Measurements from ENCODE around the gene STK11. TPM values are rescaled to one million over a fixed set of nuclear protein-coding genes. Genes with fewer than 3 reads are reported as not detected.

Gene STK11
- polyA plus RNA-seq, 2 of the 4 experiments (the other 2 are of a cell fraction), result 16.2 to 33.6 TPM

DNA sequence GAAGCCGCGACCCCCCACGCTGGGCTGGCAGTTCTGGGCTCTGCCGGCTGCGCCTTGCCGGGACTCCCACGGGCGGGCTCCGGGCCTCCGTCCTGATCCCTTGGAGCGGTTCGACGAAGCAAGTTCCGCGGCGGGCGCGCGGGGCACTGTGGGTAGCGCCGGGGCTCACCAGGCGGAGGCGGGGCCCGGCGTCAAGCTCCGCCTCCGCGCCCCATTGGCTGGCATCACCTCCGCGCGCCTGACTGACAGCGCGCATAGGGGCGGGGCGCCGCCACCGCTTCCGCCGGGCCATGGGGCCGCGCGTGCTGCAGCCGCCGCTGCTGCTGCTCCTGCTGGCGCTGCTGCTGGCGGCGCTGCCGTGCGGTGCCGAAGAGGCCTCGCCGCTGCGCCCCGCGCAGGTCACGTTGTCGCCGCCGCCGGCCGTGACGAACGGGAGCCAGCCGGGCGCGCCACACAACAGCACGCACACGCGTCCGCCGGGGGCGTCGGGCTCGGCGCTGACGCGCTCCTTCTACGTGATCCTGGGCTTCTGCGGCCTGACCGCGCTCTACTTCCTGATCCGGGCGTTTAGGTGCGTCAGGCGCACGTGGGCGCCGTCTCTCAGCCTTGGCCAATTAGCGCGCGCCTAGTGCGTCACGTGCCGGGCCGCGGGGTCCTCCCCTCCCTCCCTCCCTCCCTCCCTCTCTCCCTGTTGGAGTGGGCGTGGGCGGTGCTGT is 69.8 kb downstream of the STK11 start, which contains the start of gene FAM174C:
TSS of gene FAM174C (plus strand) at position 271 of the 716 bp plus-strand sequence. CDS start at position 291, 20 bp downstream.
- Histone ChIP-seq H3K27ac (peak within 1 kb of the TSS; percentile 96 to 100), H3K4me3 (peak within 1 kb of the TSS; percentile 80), H3K4me2 (peak within 1 kb of the TSS; percentile 99), H3K4me1 (peaks cover 43% of the 10 kb centered on the region), H3K9me3 (no peaks in the 10 kb centered on the region)
- ATAC-seq (peak; percentile 78 to 79), DNase-seq (ENCODE audit: low read depth in 1 of 2, low spot score in 1 of 2) (peak; percentile 81 to 97), FAIRE-seq (no peak)
- TF ChIP-seq, protein P1, sequence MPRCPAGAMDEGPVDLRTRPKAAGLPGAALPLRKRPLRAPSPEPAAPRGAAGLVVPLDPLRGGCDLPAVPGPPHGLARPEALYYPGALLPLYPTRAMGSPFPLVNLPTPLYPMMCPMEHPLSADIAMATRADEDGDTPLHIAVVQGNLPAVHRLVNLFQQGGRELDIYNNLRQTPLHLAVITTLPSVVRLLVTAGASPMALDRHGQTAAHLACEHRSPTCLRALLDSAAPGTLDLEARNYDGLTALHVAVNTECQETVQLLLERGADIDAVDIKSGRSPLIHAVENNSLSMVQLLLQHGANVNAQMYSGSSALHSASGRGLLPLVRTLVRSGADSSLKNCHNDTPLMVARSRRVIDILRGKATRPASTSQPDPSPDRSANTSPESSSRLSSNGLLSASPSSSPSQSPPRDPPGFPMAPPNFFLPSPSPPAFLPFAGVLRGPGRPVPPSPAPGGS (IDR thresholded peaks at IDR 0.05), result peak; percentile 86; the same call in 2 of the 3 replicates
- TF ChIP-seq, protein P2, sequence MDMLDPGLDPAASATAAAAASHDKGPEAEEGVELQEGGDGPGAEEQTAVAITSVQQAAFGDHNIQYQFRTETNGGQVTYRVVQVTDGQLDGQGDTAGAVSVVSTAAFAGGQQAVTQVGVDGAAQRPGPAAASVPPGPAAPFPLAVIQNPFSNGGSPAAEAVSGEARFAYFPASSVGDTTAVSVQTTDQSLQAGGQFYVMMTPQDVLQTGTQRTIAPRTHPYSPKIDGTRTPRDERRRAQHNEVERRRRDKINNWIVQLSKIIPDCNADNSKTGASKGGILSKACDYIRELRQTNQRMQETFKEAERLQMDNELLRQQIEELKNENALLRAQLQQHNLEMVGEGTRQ (IDR thresholded peaks at IDR 0.05), result peak; percentile 99
- TF ChIP-seq HEYL (CRISPR knock-in tag; IDR thresholded peaks at IDR 0.05), result no peak
- 0 out of 2 replicates have a peak, but pooled peaks have one; percentile 23 for TF ChIP-seq TP53 (CRISPR knock-in tag; IDR thresholded peaks at IDR 0.05)
- TF ChIP-seq, protein P3, sequence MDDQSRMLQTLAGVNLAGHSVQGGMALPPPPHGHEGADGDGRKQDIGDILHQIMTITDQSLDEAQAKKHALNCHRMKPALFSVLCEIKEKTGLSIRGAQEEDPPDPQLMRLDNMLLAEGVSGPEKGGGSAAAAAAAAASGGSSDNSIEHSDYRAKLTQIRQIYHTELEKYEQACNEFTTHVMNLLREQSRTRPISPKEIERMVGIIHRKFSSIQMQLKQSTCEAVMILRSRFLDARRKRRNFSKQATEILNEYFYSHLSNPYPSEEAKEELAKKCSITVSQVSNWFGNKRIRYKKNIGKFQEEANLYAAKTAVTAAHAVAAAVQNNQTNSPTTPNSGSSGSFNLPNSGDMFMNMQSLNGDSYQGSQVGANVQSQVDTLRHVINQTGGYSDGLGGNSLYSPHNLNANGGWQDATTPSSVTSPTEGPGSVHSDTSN (IDR thresholded peaks at IDR 0.05), result peak; percentile 87
- no peak for TF ChIP-seq ZC3H11A (IDR thresholded peaks at IDR 0.05)
- 0 out of 2 replicates have a peak, but pooled peaks have one; percentile 35 for TF ChIP-seq NPAS2 (CRISPR knock-in tag; IDR thresholded peaks at IDR 0.05; ENCODE audit: borderline replicate concordance)
- no peak for TF ChIP-seq CHD2 (IDR thresholded peaks at IDR 0.05; ENCODE audit: low read length, partially characterized antibody)
- TF ChIP-seq MYC (IDR thresholded peaks at IDR 0.05; ENCODE audit: borderline replicate concordance, low read length), result peak; percentile 69; the same call in 1 of the 2 replicates
- no peak for TF ChIP-seq SMC3 (IDR thresholded peaks at IDR 0.05)
- peak; percentile 98 to 99 for TF ChIP-seq JUN (IDR thresholded peaks at IDR 0.05)
- TF ChIP-seq FOSL2 (IDR thresholded peaks at IDR 0.05), result no peak
- TF ChIP-seq FOSL2 (CRISPR knock-in tag; IDR thresholded peaks at IDR 0.05), result peak; percentile 33; the same call in 1 of the 2 replicates
- peak; percentile 56 for TF ChIP-seq BHLHE40 (IDR thresholded peaks at IDR 0.05; ENCODE audit: low read depth, low read length)
- TF ChIP-seq GATA3 (IDR thresholded peaks at IDR 0.05; ENCODE audit: borderline replicate concordance), result peak; percentile 40; the same call in 1 of the 2 replicates
- TF ChIP-seq HOXB5 (CRISPR knock-in tag; IDR thresholded peaks at IDR 0.05), result 0 out of 2 replicates have a peak, but pooled peaks have one; percentile 60
- TF ChIP-seq ZFP36 (IDR thresholded peaks at IDR 0.05; ENCODE audit: borderline replicate concordance, partially characterized antibody), result no peak
- TF ChIP-seq POLR2A (IDR thresholded peaks at IDR 0.05; ENCODE audit: low read length), result peak; percentile 85
- TF ChIP-seq RCOR1 (IDR thresholded peaks at IDR 0.05; ENCODE audit: low read depth, low read length), result no peak
- TF ChIP-seq, protein P4, sequence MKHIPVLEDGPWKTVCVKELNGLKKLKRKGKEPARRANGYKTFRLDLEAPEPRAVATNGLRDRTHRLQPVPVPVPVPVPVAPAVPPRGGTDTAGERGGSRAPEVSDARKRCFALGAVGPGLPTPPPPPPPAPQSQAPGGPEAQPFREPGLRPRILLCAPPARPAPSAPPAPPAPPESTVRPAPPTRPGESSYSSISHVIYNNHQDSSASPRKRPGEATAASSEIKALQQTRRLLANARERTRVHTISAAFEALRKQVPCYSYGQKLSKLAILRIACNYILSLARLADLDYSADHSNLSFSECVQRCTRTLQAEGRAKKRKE (CRISPR knock-in tag; IDR thresholded peaks at IDR 0.05; ENCODE audit: low read depth), result 0 out of 2 replicates have a peak, but pooled peaks have one; percentile 65
- TF ChIP-seq ESRRA (IDR thresholded peaks at IDR 0.05; ENCODE audit: borderline replicate concordance, low read length), result no peak
- TF ChIP-seq, protein P5, sequence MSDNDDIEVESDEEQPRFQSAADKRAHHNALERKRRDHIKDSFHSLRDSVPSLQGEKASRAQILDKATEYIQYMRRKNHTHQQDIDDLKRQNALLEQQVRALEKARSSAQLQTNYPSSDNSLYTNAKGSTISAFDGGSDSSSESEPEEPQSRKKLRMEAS (IDR thresholded peaks at IDR 0.05), result peak; percentile 70
- POLR2A ChIA-PET, result interaction anchor here (0.6 to 1.0 kb wide), 13 partner anchors 9 to 215 kb away, joined by 3 to 13 read pairs (median 3); partner anchors contain the start of gene REEP6
- CTCF ChIA-PET, result interaction anchor here (0.9 to 5.3 kb wide), 3 partner anchors 9 to 170 kb away, joined by 3 to 39 read pairs (median 3); no protein-coding TSS in a partner anchor
- 0% methylated on average over 20 of the region's 98 CpGs for WGBS (ENCODE audit: missing lambda C conversion rate)
